Measurements from ENCODE around the gene PPP1R16B.

GRCh38 chr20:38918172-38918571 is 112.7 kb downstream of the PPP1R16B start:
- TF ChIP-seq CTCF (IDR thresholded peaks at IDR 0.05 in 2 of 3, conservative IDR thresholded peaks at IDR 0.05 in 1 of 3; ENCODE audit: control insufficient read depth in 2 of 3, extremely low read depth in 1 of 3, insufficient read depth in 1 of 3, low read depth in 3 of 3, low read length in 3 of 3) (no peak), USF2 (IDR thresholded peaks at IDR 0.05; ENCODE audit: borderline replicate concordance, low read depth, low read length) (no peak), MAX (IDR thresholded peaks at IDR 0.05; ENCODE audit: low read depth, low read length) (no peak), ZNF207 (IDR thresholded peaks at IDR 0.05; ENCODE audit: borderline replicate concordance) (no peak), EZH2 (IDR thresholded peaks at IDR 0.05; ENCODE audit: borderline replicate concordance, control insufficient read depth, low read depth, low read length) (no peak), SREBF2 (IDR thresholded peaks at IDR 0.05; ENCODE audit: low read length) (no peak), YY1 (IDR thresholded peaks at IDR 0.05; ENCODE audit: low read depth, low read length) (no peak), POLR2AphosphoS5 (IDR thresholded peaks at IDR 0.05; ENCODE audit: low read length) (no peak), TCF3 (IDR thresholded peaks at IDR 0.05; ENCODE audit: borderline replicate concordance, insufficient read depth, low read depth, low read length) (no peak), POLR2A (IDR thresholded peaks at IDR 0.05; ENCODE audit: low read depth, low read length) (no peak; the same call in 1 of the 2 replicates), ASH2L (IDR thresholded peaks at IDR 0.05; ENCODE audit: borderline replicate concordance, low read depth) (no peak), LARP7 (IDR thresholded peaks at IDR 0.05) (no peak)

Measured in GM12878 (cell line).